Loucy (cell line): ENCODE measurements around the gene GPA33.

Experiments
- H2AFZ ChIP-seq: fragments of 200-600 bp; sonication (generic); 2 replicates; pipeline ENCODE4 v1.6.0; 2016; ENCODE audit warnings: antibody characterized with exemption, mild to moderate bottlenecking, low read length, moderate library complexity
- H3F3A ChIP-seq: fragments of 200-600 bp; 2 replicates; pipeline ENCODE4 v1.6.0; 2016; ENCODE audit warnings: antibody characterized with exemption, low read depth, mild to moderate bottlenecking
- H3K27me3 ChIP-seq: fragments of 200-600 bp; sonication (generic); 2 replicates; pipeline ENCODE4 v1.6.1; 2014; ENCODE audit warnings: low read length, mild to moderate bottlenecking; ENCODE audit not compliant: insufficient read depth, poor library complexity, severe bottlenecking
- H3K36me3 ChIP-seq: fragments of 200-600 bp; sonication (generic); 2 replicates; pipeline ENCODE4 v1.6.1; 2016; ENCODE audit warnings: low read length; ENCODE audit not compliant: insufficient read depth
- H3K4me1 ChIP-seq: fragments of 200-600 bp; sonication (generic); 2 replicates; pipeline ENCODE4 v1.5.1; 2014; ENCODE audit warnings: low read length, mild to moderate bottlenecking; ENCODE audit not compliant: insufficient read depth, poor library complexity, severe bottlenecking
- H3K4me2 ChIP-seq: fragments of 200-600 bp; sonication (generic); 2 replicates; pipeline ENCODE4 v1.6.0; 2014; ENCODE audit warnings: antibody characterized with exemption, low read length, low read depth, mild to moderate bottlenecking; ENCODE audit not compliant: poor library complexity, severe bottlenecking
- H3K4me3 ChIP-seq: fragments of 200-600 bp; sonication (generic); 2 replicates; pipeline ENCODE4 v1.5.1; 2014; ENCODE audit warnings: low read length, mild to moderate bottlenecking, mixed read lengths; ENCODE audit not compliant: poor library complexity, severe bottlenecking
- H3K79me2 ChIP-seq: fragments of 200-600 bp; sonication (generic); 2 replicates; pipeline ENCODE4 v1.6.1; 2014; ENCODE audit warnings: low read length; ENCODE audit not compliant: insufficient read depth
- H3K9ac ChIP-seq: fragments of 200-600 bp; sonication (generic); 2 replicates; pipeline ENCODE4 v1.6.0; 2014; ENCODE audit warnings: mild to moderate bottlenecking, low read depth, low read length, moderate library complexity; ENCODE audit not compliant: poor library complexity, severe bottlenecking
- H3K9me2 ChIP-seq: fragments of 200-600 bp; sonication (generic); replicated peaks from 2 replicates; pipeline ENCODE4 v1.6.1; 2016; ENCODE audit warnings: low read depth, low read length, mixed read lengths
- H3K9me3 ChIP-seq: fragments of 200-600 bp; sonication (generic); 2 replicates; pipeline ENCODE4 v1.6.1; 2014; ENCODE audit warnings: mild to moderate bottlenecking, antibody characterized with exemption, low read length, low read depth; ENCODE audit not compliant: insufficient read depth
- H4K20me1 ChIP-seq: fragments of 200-600 bp; sonication (generic); 2 replicates; pipeline ENCODE4 v1.6.0; 2014; ENCODE audit warnings: antibody characterized with exemption, low read length, mild to moderate bottlenecking; ENCODE audit not compliant: insufficient read depth, poor library complexity, severe bottlenecking
- EZH2phosphoT487 ChIP-seq: fragments of 200-600 bp; IDR thresholded peaks from 2 replicates; pipeline ENCODE4 v1.6.1; 2018; ENCODE audit warnings: antibody characterized with exemption, mild to moderate bottlenecking, moderate library complexity, borderline replicate concordance
- TF ChIP-seq, protein P1 (sequence below): fragments of 200-600 bp; sonication (generic); conservative IDR thresholded peaks from 2 replicates; pipeline ENCODE4 v1.5.1; 2014; ENCODE audit warnings: mild to moderate bottlenecking, antibody characterized with exemption, low read length

Gene GPA33

GRCh38 chr1:167011560-167012191 lies 78.5 kb downstream of the GPA33 start:
- no peak overlapping the region for H3K9ac ChIP-seq
- no peaks in the 10 kb centered on the region for H3K9me3 ChIP-seq
- no peak overlapping the region for H3K4me3 ChIP-seq
- no peaks in the 10 kb centered on the region for H3F3A ChIP-seq
- H4K20me1 ChIP-seq: no peaks in the 10 kb centered on the region
- peaks cover 5% of the 10 kb centered on the region for H3K4me1 ChIP-seq
- H3K9me2 ChIP-seq: no peaks in the 10 kb centered on the region
- no peak overlapping the region for H3K4me2 ChIP-seq
- no peak overlapping the region for H2AFZ ChIP-seq
- no peaks in the 10 kb centered on the region for H3K36me3 ChIP-seq
- no peak for TF ChIP-seq EZH2phosphoT487
- TF ChIP-seq, protein P1, sequence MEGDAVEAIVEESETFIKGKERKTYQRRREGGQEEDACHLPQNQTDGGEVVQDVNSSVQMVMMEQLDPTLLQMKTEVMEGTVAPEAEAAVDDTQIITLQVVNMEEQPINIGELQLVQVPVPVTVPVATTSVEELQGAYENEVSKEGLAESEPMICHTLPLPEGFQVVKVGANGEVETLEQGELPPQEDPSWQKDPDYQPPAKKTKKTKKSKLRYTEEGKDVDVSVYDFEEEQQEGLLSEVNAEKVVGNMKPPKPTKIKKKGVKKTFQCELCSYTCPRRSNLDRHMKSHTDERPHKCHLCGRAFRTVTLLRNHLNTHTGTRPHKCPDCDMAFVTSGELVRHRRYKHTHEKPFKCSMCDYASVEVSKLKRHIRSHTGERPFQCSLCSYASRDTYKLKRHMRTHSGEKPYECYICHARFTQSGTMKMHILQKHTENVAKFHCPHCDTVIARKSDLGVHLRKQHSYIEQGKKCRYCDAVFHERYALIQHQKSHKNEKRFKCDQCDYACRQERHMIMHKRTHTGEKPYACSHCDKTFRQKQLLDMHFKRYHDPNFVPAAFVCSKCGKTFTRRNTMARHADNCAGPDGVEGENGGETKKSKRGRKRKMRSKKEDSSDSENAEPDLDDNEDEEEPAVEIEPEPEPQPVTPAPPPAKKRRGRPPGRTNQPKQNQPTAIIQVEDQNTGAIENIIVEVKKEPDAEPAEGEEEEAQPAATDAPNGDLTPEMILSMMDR: no peak
- no peaks in the 10 kb centered on the region for H3K79me2 ChIP-seq
- no peaks in the 10 kb centered on the region for H3K27me3 ChIP-seq

DNA sequence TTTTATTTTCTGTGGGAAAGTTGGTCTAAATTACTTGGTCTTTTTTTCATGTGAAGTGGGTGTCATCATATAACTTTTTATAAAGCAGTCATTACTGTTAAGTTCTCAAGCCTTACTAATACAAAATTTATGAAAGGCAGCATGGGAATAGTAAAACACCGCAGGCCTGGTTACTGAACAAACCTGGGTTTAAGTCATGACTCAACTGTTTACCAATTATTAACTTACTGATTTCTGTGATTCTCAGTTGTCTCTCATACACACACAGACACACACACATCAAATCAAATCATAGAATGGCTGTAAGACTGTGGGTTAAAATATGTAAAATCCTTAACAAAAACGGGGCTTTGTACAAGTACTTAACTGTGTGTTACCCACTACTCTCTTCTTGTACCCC lies 86.5 kb downstream of the GPA33 start:
- Histone ChIP-seq H3K4me3 (no peak overlapping the region), H3K4me1 (no peaks in the 10 kb centered on the region), H3K27me3 (no peaks in the 10 kb centered on the region), H3F3A (no peaks in the 10 kb centered on the region), H3K79me2 (no peaks in the 10 kb centered on the region), H3K9me2 (no peaks in the 10 kb centered on the region), H4K20me1 (no peaks in the 10 kb centered on the region), H3K9me3 (no peaks in the 10 kb centered on the region; the same call in 1 of the 2 replicates), H3K36me3 (no peaks in the 10 kb centered on the region), H3K9ac (no peak overlapping the region), H2AFZ (no peak overlapping the region), H3K4me2 (no peak overlapping the region)
- no peak for TF ChIP-seq EZH2phosphoT487
- TF ChIP-seq, protein P1: no peak
